Esophagus muscularis mucosa (tissue), 4 donors: Measurements from ENCODE around the gene LRP1.

Source experiments
- CTCF ChIP-seq, 3 experiments: fragments of 200-600 bp in 2 of 3; fragments of 450-650 bp in 1 of 3; sonication (generic) in 2 of 3; IDR thresholded peaks; one replicate each; pipeline ENCODE4 v1.5.1; 2017 to 2019; ENCODE audit warnings: antibody characterized with exemption in 3 of 3, mild to moderate bottlenecking in 2 of 3, moderate library complexity in 1 of 3
- EP300 ChIP-seq: sonication (generic); formaldehyde crosslinking; IDR thresholded peaks from one replicate; pipeline ENCODE4 v1.6.1; 2017; ENCODE audit warnings: antibody characterized with exemption
- POLR2AphosphoS5 ChIP-seq, 2 donors: sonication (generic); formaldehyde crosslinking; IDR thresholded peaks; one replicate each; pipeline ENCODE4 v1.6.1; 2017; ENCODE audit warnings: antibody characterized with exemption in 2 of 2

GRCh38 chr12:57104292-57104910, 23.9 kb upstream of the LRP1 start:
- TF ChIP-seq CTCF (IDR thresholded peaks at IDR 0.05) (no peak), EP300 (no peak), POLR2AphosphoS5 (IDR thresholded peaks at IDR 0.05) (no peak)
